Neuron (in vitro differentiated cells): ENCODE results near the gene GDAP2.

Experiments used
- H2AFZ ChIP-seq: one replicate; pipeline ENCODE4 v1.6.1; 2013; ENCODE audit warnings: low read depth, mild to moderate bottlenecking, inconsistent platforms, low read length, moderate library complexity
- H3K27me3 ChIP-seq: one replicate; pipeline ENCODE4 v1.6.1; 2013; ENCODE audit warnings: low read length; ENCODE audit not compliant: insufficient read depth
- H3K36me3 ChIP-seq: one replicate; pipeline ENCODE4 v1.6.1; 2013; ENCODE audit warnings: low read length; ENCODE audit not compliant: insufficient read depth
- H3K4me1 ChIP-seq: one replicate; pipeline ENCODE4 v1.6.1; 2013; ENCODE audit warnings: low read length; ENCODE audit not compliant: insufficient read depth
- H3K4me3 ChIP-seq: 2 replicates; pipeline ENCODE4 v1.5.1; 2013; ENCODE audit warnings: mild to moderate bottlenecking, low read length, moderate library complexity
- H3K9me3 ChIP-seq: one replicate; pipeline ENCODE4 v1.6.1; 2013; ENCODE audit warnings: low read length

Gene GDAP2

DNA sequence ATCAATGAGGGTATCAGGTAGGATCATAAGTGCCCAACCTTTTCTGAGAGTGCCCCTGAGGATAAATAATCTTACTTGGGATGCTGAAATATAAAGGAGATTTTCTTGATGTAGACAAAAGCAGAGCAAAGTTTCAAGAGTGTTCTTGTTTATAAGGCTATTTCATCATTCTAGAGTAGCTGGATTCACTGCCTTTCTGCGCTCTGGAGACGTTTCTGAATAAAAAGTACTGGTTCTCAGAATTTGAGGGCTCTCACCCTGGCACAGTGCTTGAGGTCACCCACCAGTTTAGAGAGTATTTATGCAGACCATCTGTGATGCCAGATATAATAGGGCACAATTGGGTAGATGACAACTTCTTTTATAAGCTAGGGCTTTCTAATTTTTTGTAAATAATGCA lies 103.3 kb downstream of the GDAP2 start:
- Histone ChIP-seq H3K4me1 (no peaks in the 10 kb centered on the region), H3K36me3 (no peaks in the 10 kb centered on the region), H3K4me3 (no peak overlapping the region), H2AFZ (no peak overlapping the region), H3K9me3 (peaks cover 5% of the 10 kb centered on the region), H3K27me3 (no peaks in the 10 kb centered on the region)

DNA sequence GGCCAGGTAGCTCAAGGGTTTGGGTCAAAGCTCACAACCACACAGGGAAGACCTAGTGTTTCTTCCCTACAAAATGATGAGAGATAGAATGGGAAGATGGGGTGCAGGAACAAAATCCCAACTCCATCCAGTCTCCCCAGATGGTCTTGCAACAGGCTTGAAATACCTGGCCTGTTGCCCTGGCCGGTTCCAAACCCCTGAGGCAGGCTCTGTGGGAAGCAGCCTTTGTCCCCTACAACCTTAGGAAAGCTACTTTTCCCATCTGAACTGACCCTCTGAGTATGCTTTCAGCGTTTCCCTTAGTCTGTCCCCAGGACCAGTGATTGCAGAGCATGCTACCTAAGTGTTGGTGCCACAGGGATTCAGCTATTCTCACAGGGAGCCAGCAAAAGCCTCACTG lies 104.0 kb downstream of the GDAP2 start:
- no peaks in the 10 kb centered on the region for H3K36me3 ChIP-seq
- H3K9me3 ChIP-seq: peaks cover 5% of the 10 kb centered on the region
- H3K27me3 ChIP-seq: no peaks in the 10 kb centered on the region
- H3K4me3 ChIP-seq: no peak overlapping the region
- no peak overlapping the region for H2AFZ ChIP-seq
- no peaks in the 10 kb centered on the region for H3K4me1 ChIP-seq

DNA sequence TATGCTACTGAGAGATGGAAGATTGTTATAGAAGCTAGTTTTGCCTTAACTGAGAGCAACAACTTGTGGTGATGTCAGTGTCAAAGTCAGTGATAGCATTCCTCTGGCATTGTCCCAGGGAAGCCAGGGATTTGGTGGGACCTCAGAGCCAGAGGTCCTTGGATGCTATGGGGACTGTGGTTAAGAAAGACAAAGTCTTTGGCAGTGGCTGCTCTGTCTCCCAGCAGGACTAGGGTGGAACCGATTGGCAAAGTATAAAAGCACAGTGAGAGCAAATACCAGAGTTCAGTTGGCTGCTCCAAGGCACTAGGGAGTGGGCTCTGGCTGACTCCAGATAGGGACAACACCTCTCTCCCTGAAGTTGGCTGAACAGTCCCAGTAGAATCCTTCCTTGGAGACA lies 104.8 kb downstream of the GDAP2 start:
- Histone ChIP-seq H3K27me3 (no peaks in the 10 kb centered on the region), H2AFZ (no peak overlapping the region), H3K9me3 (peaks cover 5% of the 10 kb centered on the region), H3K4me3 (no peak overlapping the region), H3K36me3 (no peaks in the 10 kb centered on the region), H3K4me1 (no peaks in the 10 kb centered on the region)

GRCh38 chr1:117821774-117822482 lies 107.5 kb downstream of the GDAP2 start:
- no peak overlapping the region for H2AFZ ChIP-seq
- H3K9me3 ChIP-seq: peaks cover 5% of the 10 kb centered on the region
- H3K4me3 ChIP-seq: no peak overlapping the region
- H3K4me1 ChIP-seq: no peaks in the 10 kb centered on the region
- H3K27me3 ChIP-seq: no peaks in the 10 kb centered on the region
- no peaks in the 10 kb centered on the region for H3K36me3 ChIP-seq

DNA sequence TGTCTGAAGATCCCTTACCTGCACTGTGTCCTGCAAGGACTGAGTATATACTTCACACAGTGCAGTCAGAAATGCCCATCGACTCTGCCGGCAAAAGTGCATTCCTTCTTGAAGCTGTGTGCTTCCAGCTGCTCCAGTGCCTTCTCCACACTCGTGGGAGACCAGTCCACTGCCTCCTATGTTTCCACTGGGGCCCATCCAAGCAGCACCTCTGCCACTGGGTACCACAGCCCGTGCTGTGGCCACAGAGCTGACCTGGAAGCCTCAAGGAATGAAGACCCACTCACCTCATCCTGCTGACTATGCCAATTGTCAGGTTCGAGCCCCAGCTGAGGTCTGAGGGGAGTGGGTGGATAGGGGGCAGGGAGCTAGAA lies 108.1 kb downstream of the GDAP2 start:
- no peak overlapping the region for H3K4me3 ChIP-seq
- no peaks in the 10 kb centered on the region for H3K36me3 ChIP-seq
- H3K4me1 ChIP-seq: no peaks in the 10 kb centered on the region
- H3K9me3 ChIP-seq: peaks cover 5% of the 10 kb centered on the region
- no peak overlapping the region for H2AFZ ChIP-seq
- no peaks in the 10 kb centered on the region for H3K27me3 ChIP-seq

DNA sequence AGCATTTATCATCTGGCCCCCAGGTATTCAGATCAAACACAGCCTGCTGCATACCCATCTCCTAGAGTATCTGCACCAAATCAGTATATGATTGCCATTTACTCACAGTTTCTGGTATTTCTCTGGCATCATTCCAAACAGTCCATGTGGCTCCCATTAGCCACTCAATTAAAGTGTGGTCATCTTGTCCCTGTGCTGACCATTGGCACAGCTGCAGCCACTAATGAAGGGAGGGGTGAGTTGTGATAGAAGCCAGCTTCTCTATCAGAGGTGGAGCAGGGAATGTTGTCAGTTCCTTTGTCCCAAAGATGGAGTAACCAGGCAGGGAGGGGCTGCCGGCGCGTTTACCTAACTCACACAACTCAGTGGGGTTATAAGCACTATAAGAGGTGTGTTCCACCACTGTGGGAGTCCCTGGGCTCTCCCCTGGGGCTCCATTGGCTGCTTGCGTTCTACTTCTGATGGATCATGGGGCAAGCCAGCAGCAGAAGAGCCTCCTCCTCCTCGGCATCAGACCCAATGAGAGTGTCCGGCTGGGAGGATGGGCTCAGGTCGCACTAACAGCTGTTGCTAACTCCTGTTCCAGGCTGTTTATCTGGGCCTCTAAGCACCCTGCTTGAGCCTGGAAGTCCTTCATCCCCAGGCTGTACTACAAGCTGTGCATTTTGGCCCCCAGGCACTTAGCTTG lies 108.6 kb downstream of the GDAP2 start:
- H2AFZ ChIP-seq: no peak overlapping the region
- no peak overlapping the region for H3K4me3 ChIP-seq
- no peaks in the 10 kb centered on the region for H3K4me1 ChIP-seq
- no peaks in the 10 kb centered on the region for H3K27me3 ChIP-seq
- no peaks in the 10 kb centered on the region for H3K36me3 ChIP-seq
- H3K9me3 ChIP-seq: peaks cover 5% of the 10 kb centered on the region

DNA sequence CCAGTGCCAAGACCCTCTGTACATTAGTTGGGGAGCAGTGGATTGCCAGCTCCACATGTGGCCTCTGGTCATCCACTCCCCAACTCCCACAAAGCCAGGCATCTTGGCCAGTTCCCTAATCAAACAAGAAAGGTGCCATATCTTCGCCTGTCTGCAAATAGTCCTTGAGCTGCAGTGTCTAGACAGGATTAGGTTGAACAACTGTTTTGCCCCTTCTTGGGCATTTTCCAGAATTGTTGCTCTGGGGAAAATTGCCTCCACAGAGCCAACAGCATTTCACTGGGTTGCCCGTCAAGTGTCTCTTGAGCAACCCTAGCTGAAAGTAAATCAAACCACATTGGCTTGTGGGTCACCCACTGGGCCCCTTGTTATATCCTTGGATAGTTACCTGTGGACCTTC lies 109.3 kb downstream of the GDAP2 start:
- H2AFZ ChIP-seq: no peak overlapping the region
- H3K4me3 ChIP-seq: no peak overlapping the region
- no peaks in the 10 kb centered on the region for H3K4me1 ChIP-seq
- no peaks in the 10 kb centered on the region for H3K27me3 ChIP-seq
- H3K9me3 ChIP-seq: peaks cover 5% of the 10 kb centered on the region
- no peaks in the 10 kb centered on the region for H3K36me3 ChIP-seq

DNA sequence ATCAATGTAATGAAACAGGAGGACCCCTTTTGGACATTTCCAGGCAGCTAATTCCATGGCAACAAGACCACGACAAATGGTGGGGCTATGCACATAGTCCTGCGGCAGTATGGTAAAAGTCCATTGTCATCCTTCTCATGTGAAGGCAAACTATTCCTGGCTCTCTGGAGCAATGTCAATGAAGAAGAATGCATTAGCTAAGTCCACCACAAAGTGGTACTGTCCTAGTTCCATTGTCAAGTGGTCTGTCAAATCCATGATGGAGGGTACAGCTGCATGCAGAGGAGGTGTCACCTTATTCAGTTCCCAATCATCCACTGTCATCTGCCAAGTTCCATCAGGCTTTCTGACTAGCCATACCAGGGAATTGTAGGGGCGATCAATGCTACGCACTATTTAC lies 110.1 kb downstream of the GDAP2 start:
- Histone ChIP-seq H3K4me3 (no peak overlapping the region), H3K4me1 (no peaks in the 10 kb centered on the region), H3K36me3 (no peaks in the 10 kb centered on the region), H3K27me3 (no peaks in the 10 kb centered on the region), H2AFZ (no peak overlapping the region), H3K9me3 (peaks cover 5% of the 10 kb centered on the region)

- no peak overlapping the region for H2AFZ ChIP-seq
- H3K36me3 ChIP-seq: no peaks in the 10 kb centered on the region
- no peaks in the 10 kb centered on the region for H3K4me1 ChIP-seq
- H3K4me3 ChIP-seq: no peak overlapping the region
- no peaks in the 10 kb centered on the region for H3K27me3 ChIP-seq
- peaks cover 5% of the 10 kb centered on the region for H3K9me3 ChIP-seq
These were observed 111.0 kb downstream of the GDAP2 start for GRCh38 chr1:117818456-117818855.

DNA sequence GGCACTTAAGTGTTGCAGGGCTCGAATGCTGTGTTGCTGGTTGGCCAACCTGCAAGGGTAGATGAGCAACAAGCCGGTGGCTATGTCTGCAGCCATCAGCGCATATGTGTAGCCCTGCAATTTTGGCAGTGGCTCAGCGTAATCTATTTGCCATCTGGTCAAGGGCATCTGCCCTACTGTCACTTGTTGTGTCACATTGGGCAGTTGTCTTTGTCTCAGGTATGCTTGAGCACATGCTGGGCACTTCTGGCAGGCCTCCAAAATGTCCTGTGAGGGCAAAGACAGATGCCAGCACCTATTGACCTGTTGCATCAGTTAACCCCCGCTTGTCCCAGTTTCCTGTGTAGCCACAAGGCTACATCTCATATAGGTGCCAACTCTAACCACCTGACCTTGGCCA lies 111.8 kb downstream of the GDAP2 start:
- no peak overlapping the region for H2AFZ ChIP-seq
- peaks cover 5% of the 10 kb centered on the region for H3K9me3 ChIP-seq
- H3K36me3 ChIP-seq: no peaks in the 10 kb centered on the region
- H3K4me3 ChIP-seq: no peak overlapping the region
- no peaks in the 10 kb centered on the region for H3K4me1 ChIP-seq
- no peaks in the 10 kb centered on the region for H3K27me3 ChIP-seq

DNA sequence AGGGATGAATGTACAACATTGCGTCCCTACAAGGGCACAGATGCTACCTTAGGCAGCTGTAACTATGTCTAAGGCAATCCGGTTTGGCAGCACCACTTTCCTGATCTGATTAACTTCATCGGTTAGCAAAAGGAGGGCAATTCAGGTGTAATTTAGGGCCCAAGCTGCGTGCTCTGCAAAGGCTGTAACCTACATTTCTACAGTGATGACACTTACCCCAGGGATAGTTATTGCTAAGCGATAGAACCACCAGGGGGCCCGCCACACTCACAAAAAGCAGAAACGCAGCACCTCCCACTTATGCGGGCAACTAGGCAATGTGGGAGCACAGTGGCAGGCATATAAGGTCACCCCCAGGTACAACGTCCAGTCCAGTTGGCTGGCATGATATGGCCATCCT lies 113.5 kb downstream of the GDAP2 start:
- Histone ChIP-seq H3K4me1 (no peaks in the 10 kb centered on the region), H3K4me3 (no peak overlapping the region), H3K9me3 (no peaks in the 10 kb centered on the region), H3K36me3 (no peaks in the 10 kb centered on the region), H3K27me3 (no peaks in the 10 kb centered on the region), H2AFZ (no peak overlapping the region)

- Histone ChIP-seq H3K36me3 (no peaks in the 10 kb centered on the region), H3K9me3 (no peaks in the 10 kb centered on the region), H3K4me1 (no peaks in the 10 kb centered on the region), H3K27me3 (no peaks in the 10 kb centered on the region), H3K4me3 (no peak overlapping the region), H2AFZ (no peak overlapping the region)
These were observed 114.3 kb downstream of the GDAP2 start for GRCh38 chr1:117814856-117815797.
